HTR-8/SVneo (cell line): ENCODE data around the gene ATXN10.
"Not testable (repeated sequence)": the region's sequence is repeated elsewhere in the genome, so short reads cannot be mapped to it uniquely, and the experiment has no call there.

Experiments used
- DNase-seq: peaks from one replicate; pipeline ENCODE4 v3.0.0; 2011; ENCODE audit warnings: low spot score, mixed read lengths; ENCODE audit not compliant: insufficient read length
- FAIRE-seq: peaks from 2 replicates; lab custom pipeline; 2011; peaks lifted over from hg19 to GRCh38; lab: Jason Lieb, UNC

ATXN10 gene, protein sequence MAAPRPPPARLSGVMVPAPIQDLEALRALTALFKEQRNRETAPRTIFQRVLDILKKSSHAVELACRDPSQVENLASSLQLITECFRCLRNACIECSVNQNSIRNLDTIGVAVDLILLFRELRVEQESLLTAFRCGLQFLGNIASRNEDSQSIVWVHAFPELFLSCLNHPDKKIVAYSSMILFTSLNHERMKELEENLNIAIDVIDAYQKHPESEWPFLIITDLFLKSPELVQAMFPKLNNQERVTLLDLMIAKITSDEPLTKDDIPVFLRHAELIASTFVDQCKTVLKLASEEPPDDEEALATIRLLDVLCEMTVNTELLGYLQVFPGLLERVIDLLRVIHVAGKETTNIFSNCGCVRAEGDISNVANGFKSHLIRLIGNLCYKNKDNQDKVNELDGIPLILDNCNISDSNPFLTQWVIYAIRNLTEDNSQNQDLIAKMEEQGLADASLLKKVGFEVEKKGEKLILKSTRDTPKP

DNA sequence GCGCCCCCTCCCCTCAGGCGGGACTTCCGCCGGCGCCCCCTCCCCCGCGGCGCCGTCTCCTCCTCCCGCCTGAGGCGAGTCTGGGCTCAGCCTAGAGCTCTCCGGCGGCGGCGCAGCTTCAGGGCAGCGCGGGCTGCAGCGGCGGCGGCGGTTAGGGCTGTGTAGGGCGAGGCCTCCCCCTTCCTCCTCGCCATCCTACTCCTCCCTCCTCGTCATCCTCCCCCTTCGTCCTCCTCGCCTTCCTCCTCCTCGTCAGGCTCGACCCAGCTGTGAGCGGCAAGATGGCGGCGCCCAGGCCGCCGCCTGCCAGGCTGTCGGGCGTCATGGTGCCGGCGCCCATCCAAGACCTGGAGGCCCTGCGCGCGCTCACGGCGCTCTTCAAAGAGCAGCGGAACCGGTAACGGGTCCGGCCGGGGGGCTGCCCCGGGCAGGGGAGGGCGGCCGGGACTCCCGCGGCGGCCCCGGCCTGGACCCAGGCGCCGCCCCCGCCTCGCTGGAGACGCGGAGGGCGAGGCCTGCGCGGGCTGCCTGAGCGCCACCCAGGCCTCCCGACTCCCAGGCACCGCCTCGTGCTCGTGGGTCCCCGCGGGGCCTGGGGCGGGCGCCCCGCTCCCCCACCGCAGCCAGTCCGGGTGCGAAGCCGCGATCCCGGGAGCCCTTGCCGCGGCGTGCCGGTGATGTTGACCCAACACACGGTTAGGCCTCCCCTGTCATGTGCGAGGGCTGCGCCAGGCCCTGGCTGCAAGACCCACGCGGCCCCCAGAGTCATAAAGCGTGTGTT, at the start of gene ATXN10:
ATXN10 (plus strand) TSS at position 52 of the 781 bp plus-strand sequence; CDS start at position 282, 230 bp downstream.
- FAIRE-seq, result peak; percentile 64
- peak; percentile 64 for DNase-seq

DNA sequence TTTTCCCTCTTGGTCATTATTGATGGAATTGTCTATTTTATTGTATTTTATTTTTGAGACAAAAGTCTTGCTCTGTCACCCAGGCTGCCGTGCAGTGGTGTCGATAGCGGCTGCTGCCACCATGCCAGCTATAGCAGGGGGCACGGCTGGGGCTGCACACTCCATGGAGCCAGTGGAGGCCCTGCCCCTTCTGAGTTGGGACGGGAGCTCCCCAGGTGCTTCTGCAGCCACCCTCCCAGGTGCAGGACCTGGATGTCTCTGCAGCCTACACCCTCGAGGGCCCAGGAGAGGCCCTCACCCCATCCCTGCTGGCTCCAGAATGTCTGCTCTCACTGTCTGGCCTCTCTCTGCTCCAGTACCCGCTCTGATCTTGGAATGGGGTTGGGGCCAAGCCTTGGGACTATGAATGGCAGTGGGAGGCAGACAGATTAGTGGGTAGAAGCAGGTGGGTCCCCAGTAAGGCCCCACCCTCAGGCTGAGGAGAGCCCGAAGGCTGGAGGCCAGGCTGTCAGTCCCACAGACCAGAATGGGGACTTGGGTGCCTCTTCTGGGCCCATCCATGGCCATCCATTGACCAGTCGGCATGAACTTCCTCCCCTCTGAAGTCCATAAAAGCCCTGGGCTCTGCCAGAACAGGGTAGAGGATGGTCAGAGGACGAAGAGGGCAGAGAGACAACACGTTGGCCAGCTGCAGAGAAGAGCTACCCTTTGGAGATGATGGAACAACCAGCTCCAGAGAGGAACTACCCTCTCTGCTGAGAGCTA, 49.6 kb upstream of the ATXN10 start:
- FAIRE-seq (no peak), DNase-seq (no peak)

DNA sequence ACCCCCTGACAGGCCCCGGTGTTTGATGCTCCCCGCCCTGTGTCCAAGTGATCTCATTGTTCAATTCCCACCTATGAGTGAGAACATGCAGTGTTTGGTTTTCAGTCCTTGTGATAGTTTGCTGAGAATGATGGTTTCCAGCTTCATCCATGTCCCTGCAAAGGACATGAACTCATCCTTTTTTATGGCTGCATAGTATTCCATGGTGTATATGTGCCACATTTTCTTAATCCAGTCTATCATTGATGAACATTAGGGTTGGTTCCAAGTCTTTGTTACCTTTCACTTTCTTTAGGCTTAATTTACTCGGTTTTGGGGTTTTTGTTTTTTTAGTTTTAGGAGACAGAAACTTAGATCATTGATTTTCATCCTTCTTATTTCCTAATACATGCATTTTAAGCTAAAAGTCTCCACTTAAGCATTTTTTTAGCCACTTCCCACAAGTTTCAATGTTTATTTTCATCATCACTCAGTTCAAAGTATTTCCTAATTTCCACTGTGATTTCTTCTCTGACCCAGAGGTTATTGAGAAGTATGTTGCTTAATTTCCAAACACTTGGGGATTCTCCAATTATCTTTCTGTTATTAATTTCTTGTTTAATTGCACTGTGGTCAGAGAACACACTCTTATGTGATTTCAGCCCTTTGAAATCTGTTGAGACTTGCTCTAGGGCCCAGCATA, 48.0 kb upstream of the ATXN10 start:
- not testable (repeated sequence) for FAIRE-seq, DNase-seq

DNA sequence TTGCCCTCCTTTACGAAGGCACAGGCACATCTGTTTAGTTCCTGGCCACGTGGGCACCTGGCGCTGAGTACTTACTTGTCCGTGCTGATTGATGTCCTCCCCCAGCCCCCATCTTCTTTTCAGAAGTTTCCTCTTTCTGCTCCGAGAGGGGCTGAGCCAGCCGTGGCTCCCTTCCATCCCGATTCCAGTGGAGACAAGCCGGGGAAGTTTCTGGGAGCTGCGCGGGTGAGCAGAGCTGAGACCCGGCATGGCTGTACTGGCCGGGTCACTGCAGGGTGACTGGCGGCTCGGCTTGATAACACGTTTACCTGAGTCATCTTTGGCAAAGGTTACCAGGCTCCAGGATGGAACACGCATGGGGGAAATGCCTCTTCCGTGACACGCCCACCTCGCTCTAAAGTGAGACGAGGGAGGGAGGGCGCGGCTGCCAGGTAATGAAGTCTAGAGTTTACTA, 45.4 kb upstream of the ATXN10 start:
- DNase-seq, result no peak
- no peak for FAIRE-seq

DNA sequence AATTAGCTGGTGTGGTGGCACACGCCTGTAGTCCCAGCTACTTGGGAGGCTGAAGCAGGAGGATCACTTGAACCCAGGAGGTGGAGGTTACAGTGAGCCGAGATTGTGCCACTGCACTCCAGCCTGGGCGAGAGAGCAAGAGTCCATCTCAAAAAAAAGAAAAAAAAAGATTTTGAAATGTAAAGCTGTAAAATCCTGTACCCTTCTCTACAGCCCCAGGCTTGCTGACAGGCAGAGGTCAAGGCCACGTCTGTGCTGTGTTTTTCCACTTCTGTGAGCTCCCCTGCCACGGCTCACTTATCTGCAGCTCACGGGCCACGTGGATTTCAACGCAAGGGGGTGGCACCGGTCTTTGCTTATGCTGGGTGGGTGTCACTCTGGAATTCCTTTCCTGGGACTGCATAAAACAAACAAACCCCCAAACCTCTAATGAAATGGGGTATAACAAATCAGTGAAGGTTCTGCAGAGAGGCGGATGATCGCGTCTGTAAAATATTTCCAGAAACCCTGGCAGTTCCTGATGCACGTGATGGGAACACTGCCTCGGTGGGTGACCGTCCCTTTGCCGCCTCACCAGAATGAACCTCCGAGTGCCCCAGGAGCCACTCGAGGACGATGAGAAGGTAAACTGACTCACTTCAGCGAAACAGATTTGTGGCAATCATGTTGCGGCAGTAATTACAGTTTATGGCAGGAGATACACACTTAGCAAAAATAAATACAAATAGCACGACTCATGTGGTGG, 44.0 kb upstream of the ATXN10 start:
- FAIRE-seq, result no peak

DNA sequence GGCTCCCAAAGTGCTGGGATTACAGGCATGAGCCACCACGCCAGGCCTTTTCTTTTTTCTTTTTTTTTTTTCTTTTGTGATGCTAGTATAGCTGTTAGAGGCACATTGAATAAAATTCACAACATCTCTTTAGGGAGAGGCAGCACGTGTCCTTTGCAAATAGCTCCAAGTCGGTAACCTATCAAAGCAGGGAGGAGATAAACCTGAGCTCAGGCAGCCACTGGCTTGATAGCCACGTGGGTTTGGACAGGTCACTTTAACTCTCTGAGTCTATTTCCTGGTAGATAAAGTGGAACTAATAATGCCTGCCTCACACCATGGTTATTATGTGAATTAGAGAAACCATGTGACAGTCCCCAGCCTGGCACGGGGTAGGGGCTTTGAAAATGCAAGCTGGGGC, 43.1 kb upstream of the ATXN10 start:
- DNase-seq (no peak), FAIRE-seq (no peak)

More for the DNA sequence above, 44.0 kb upstream of the ATXN10 start:
- no peak for DNase-seq

DNA sequence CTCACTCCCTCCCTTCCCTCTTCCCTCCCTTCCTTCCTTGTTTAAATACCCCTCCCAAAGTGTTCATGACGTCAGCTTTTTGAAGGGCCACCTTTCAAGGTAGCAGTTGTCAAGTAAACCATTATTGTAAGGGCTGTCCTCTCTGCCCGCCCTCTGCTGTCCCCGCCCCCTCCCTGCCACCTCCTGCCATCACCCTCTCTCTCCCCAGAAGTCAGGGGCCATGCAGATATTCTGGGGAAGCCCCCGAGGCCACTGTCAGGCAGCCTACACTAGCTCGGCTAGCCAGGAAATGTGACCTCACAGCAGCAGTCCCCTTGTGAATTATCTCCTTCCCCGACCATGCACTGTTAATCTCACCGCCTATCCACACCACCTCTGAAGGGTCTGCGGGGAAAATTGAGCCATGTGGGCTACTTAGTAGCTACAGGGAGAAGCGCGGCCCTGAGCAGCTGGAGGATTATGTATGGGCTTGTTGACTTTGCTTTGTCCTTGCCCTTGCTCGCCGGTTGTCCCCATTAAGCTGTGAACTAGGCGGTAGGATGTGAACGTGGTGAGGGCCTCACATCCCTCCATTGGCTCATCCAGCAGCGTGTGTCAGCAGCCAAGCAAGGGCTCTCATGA, 42.1 kb upstream of the ATXN10 start:
- DNase-seq (no peak), FAIRE-seq (no peak)

DNA sequence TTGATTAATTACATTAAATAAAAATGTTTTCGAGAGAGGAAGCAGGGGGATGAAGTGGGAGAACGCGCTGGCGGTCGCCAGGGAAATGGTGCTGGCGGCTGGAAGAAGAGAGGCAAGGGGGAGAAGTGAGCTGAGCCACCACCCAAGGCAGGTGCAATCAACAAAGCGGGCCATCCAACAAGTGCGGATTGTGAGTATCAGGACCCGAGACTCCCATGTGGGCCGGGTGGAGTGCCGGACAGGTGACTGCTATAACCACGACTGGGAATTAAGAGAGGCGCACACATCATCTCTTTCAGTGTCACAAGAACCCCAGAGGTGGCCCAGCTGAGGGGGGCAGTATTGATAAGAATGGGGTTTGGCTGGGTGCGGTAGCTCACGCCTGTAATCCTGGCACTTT, 41.2 kb upstream of the ATXN10 start:
- DNase-seq, result no peak
- no peak for FAIRE-seq

DNA sequence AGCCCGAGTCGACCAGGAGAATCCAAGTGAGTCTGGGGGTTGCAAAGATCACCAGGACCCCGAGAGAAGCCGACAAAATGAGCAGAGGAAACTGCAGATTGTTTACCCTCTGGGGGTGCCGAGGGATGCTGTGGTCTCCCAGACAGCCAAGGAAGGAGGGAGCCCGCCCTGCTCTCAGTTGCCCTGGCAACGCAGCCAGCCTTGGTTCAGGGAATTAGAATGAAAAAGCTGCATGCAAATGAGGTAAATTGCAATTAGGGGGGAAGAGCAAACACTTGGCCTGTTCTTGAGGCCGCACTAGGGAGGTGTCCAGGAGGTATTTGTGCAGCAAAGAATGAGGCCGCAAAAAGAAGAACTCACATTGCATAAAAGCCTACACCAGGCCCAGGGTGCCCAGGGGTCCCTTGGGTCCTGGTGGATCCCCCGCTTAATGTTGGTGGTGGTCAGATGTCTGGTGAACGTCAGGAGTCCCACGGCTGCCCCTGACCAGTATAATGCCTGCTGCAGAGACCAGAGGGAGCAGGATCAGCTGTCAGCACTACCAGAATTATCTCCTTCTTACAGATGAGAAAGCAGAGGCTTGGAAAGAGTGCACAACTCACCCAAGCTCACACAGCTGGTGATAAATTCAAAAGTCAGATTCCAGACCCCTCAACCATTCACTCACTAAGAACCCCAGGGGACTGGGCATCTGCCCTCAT, 40.3 kb upstream of the ATXN10 start:
- DNase-seq (no peak), FAIRE-seq (no peak)

DNA sequence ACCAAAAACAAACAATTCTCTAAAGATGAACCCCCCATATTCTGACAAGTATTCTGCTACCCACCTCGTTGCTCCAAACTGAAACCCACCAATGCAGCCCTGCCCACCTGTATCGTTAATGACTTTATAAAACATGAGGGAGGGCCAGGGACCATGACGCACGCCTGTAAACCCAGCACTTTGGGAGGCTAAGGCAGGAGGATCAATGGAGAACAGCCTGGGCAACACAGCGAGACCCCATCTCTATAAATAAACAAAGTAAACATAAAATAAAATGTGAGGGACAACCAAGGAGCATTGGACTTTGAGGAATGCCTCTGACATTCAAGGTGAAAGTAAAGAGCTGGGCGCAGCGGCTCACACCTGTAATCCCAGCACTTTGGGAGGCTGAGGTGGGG, 39.8 kb upstream of the ATXN10 start:
- no peak for DNase-seq
- no peak for FAIRE-seq

DNA sequence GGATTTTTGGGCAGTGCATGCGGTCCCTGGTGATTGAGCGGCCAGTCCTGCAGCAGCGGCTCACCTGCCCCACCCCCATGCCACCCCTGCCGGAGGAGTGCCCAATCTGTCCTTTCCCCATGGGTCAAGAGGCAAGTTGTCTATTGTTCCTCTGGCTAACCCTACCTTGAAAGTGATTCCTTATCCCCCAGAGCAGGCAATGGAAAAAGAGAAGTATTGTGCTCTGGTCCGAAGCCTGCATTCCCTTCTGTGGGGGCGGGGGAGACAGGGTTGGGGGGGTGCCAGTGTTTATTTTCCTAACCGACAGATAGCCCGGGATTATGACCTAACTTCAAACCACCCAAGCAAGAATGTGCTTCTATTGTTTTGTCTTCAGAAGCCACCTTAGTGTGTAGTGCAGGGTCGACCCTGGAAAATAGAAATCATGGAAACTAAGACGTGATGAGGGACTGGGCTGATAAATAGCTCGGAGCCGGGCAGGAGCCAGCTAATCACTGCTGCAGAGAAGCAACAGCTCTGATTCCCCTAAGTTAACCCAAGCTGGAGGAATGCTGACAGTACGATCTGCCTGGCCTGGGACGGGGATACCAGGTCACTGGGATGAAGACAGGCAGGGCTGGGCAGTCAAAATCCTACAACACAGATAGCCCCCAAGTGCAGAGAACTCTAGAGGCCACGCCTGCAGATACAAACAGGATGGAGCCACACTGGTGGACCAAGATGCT, 38.7 kb upstream of the ATXN10 start:
- FAIRE-seq (no peak), DNase-seq (no peak)

DNA sequence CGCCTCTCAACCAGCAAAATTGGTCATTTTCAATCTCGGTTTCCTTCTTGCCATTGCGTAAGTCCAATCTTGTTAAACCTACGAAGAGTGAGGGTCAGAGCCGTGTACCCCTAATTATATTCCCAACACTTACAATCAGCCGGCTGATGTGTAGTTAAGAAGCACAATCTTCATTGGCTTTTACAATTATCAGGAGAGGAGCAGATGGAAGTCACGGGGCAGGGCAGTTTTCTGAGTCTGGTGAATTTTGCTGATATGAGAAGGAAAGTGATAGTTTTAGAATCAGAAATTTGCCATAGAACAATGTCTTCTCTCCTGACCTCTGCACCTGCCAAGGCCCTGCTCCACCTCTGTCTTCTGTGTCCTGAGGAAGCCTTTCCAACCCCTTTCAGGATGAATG, 35.0 kb upstream of the ATXN10 start:
- DNase-seq, result no peak
- no peak for FAIRE-seq

DNA sequence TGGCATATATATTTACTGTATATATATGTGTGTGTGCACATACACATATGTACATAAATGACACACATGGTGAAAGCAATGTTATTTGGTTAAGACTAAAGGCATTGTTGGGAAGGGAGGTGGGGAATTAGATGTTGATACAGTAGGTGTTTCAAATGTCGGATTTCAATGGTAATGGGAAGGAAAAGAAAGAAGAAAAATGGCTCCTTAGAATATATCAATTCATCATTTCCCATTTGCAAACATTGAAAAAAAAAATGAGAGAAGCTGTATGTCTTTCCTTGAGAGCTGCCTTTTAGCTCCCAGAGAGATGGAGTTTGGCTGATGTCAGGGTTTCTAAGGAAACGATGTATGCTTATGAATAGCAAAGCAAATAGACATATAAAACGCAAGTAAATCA, 33.4 kb upstream of the ATXN10 start:
- no peak for FAIRE-seq
- no peak for DNase-seq

DNA sequence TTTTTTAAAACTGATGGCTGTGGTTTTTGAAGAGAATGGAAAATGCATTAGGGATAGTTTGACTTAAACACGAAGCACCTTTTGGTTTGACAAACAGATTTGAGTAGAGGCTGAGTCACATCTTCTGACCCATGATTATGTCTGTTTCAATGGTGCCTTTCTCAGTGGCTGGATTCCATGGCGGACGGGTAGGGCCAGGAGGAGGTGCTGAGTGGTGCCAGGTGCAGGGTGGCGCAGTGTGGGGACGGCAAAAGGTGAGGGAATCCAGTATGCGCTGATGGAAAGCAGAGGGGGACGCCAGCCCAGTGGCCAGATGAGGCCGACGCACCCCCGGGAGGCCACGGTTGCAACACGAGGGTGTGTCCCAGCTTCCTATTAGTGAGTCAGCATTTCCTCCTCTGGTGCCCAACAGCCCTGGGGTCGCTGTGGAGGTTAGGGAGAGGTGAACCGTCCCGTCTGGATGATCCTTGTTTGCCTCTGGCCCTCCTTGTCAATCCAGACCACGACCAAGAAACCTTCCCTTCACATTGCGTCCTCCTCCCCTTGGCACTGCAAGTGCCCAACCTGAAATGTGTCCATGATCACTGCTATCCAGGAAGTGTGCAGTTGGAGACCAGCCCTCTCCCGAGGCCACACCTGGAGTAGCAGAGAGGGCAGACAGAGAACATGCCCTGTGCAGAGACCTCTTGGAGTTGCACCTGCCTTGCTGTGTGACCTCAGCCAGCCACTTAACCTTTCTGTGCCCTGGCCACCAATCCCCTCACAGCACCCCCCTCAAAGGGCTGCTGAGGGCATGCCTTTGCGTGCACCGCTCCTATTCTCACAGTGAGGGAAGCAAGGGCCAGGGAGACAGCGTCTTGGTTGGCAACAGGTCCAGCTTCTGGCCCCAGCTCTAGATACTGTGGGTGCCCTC, 32.5 kb upstream of the ATXN10 start:
- DNase-seq (peak; percentile 72), FAIRE-seq (peak; percentile 95)

DNA sequence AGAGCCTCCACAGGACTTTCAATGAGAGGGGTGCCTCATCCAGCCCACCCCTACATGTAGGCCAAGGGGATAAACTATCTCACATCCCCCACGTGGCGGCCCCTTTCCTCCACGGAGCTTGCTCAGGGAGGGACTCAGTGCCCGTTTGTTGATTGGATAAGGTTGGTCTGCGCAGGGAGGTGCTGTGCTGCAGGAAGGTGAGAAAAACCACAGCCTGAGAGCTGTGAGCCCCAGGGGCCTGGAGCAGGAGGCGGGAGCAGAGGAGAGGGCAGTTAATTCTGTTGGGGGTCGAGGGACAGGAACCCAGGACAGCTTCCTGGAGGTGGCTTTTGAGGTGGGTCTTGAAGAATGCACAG, 31.9 kb upstream of the ATXN10 start:
- no peak for FAIRE-seq
- DNase-seq, result no peak

DNA sequence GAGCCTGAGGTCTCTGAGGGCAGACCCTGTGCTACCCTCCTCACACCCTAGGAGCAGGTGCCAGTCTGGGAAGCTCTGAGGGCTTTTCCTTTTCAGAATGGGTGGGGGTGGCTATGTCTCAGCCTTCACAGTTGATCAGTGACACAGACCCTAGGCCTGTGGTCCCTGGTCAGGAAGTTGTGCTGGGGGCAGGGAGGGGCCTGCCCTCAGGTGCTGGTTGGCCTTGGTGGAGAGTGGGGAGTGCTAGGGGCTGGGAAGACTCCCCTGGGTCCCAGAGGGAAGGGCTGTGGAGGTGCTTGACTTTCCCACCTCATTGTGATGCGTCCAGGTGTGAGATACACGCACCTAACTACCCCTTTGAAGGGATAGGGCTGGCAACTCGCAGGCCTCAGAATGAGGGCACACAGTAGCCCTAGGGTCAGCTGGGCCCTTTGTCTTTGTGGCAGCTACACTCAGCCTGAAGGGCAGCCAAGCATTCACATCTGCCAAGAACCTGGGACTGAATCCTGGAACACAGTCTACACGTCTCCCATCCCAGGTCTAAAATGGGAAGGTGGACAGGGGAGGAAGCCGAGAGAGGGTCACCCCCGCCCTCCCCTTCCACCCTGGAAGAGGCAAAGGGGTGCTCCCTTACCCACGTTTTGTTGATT, 31.2 kb upstream of the ATXN10 start:
- no peak for FAIRE-seq
- DNase-seq, result no peak
